ENCODE results near the gene PPP2R3B. TPM values are rescaled to one million over a fixed set of nuclear protein-coding genes. Genes with fewer than 3 reads are reported as not detected.
A peak's percentile ranks its signal among the peaks of the same experiment; 100 is the strongest.
"Not testable (repeated sequence)": the region's sequence is repeated elsewhere in the genome, so short reads cannot be mapped to it uniquely, and the experiment has no call there.

PPP2R3B gene, protein sequence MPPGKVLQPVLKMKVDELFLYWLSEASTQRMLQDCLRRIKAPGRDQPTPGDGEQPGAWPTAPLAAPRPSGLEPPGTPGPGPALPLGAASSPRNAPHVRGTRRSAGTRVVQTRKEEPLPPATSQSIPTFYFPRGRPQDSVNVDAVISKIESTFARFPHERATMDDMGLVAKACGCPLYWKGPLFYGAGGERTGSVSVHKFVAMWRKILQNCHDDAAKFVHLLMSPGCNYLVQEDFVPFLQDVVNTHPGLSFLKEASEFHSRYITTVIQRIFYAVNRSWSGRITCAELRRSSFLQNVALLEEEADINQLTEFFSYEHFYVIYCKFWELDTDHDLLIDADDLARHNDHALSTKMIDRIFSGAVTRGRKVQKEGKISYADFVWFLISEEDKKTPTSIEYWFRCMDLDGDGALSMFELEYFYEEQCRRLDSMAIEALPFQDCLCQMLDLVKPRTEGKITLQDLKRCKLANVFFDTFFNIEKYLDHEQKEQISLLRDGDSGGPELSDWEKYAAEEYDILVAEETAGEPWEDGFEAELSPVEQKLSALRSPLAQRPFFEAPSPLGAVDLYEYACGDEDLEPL
- total RNA-seq (2014; rRNA removed; shearing (Covaris generic)) = 6.7 and 7.7 TPM in 2 replicates

DNA sequence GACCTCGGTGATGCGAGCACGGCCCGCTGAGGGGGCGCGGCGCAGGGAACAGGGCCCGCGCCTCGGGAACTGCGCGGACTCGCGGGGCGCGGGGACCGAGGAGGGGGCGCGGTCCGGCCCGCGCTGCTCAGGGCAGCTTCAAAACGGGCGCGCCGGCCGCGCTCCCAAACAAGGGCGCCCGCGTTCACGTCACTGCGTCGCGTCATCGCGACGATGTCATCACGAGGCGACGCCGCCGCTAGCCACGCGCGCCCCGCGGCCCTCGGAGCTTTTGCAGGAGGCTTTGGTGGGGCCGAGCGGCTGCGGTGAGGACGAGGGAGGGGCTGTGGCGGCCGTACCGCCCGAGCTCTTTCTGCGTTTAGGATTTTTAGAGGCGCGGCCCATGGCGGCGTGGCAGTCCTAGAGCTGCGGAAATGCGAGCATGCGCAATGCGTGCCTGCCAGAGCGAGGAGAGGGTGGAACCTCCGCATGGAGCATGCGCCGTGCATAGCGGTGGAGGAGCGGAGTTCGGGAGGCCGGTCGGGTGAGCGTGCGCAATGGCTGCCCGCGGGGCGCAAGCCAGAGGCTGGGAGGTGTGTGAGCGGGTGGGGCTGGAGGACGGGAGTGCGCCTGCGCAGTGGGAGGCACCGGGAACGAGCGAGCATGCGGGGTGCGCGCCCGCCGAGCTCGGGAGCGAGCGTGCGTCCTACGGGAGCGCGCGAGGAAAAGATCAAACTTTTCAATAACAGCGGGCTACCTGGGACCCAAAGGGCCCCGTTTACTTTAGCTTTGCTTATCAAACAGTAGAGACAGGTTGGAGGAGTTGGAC, at the start of gene PPP2R3B:
TSS of gene PPP2R3B (minus strand) at position 140 of the 808 bp plus-strand sequence. CDS start 216 bp downstream, outside the sequence.
- peak; percentile 92 for DNase-seq (ENCODE audit: low read depth)

DNA sequence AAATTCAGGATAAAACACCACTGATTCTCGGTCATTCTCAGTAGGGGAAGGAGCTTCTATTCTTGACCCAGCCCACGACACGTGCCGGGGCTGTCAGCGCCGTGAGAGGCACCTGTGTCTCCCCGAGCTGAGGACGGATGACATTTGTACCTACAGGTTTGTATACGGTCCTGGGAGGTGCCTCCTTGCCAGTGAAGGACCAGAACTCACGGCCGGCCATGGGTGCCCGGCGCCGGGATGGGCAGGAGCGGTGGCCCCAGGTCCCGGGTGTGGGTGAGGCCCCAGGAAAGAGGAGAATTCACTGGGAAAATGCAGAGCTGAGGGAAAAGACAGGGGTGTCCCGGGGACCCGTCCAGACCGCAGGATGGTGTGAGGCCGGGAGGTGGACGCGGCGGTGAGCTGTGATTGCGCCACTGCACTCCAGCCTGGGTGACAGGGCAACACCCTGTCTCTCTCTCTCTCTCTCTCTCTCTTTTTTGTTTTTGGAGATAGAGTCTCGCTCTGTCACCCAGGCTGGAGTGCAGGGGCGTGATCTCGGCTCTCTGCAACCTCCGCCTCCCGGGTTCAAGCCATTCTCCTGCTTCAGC, 48.9 kb upstream of the PPP2R3B start:
- no peak for DNase-seq (ENCODE audit: low read depth)

DNA sequence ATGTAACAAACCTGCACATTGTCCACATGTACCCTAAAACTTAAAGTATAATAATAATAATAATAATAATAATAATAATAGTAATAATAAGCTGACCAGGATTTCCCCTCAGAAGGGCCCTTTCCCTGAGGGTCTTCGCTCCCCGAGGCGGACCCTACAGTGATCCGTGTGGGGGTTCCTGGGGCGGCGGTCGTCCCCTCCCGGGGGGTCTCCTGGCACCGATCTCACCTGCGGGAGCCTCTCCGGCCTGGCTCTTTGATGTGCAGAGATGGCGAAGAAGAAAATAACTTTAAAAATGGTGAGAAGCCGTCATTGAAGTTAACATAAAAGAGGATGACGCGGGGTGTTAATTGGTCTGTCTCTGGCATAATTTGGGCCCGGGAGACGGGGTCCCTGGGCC, 48.2 kb upstream of the PPP2R3B start:
- no peak for DNase-seq (ENCODE audit: low read depth)

DNA sequence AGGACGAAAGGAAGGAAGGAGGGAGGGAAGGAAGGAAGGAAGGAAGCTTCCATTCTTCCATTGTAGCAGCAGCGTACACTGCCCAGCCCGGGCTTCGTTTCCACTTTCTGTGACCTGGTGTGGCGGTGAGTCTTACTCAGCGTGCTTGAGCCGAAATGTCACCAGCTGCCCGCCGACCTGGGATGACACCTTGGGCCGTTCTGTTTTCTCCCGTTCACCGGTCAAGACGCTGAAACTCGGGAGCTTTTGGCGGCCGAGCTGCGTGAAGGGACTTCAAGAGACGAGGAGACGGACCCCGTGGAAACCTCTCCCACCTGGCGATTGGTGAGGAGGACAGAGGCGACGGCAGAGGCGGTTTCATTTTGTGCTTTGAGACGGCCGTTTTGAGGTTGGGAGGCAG, 47.1 kb upstream of the PPP2R3B start:
- no peak for DNase-seq (ENCODE audit: low read depth)

DNA sequence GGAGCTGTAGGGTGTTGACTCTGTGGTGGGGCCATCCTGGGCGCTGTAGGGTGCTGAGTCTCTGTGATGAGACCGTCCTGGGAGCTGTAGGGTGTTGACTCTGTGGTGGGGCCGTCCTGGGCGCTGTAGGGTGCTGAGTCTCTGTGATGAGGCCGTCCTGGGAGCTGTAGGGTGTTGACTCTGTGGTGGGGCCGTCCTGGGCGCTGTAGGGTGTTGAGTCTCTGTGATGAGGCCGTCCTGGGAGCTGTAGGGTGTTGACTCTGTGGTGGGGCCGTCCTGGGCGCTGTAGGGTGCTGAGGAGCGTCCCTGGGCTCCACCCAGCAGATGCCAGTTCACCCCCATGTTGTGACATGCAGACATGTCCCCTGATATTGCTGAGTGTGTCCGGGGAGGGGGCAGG, 46.0 kb upstream of the PPP2R3B start:
- DNase-seq (ENCODE audit: low read depth) = not testable (repeated sequence)

DNA sequence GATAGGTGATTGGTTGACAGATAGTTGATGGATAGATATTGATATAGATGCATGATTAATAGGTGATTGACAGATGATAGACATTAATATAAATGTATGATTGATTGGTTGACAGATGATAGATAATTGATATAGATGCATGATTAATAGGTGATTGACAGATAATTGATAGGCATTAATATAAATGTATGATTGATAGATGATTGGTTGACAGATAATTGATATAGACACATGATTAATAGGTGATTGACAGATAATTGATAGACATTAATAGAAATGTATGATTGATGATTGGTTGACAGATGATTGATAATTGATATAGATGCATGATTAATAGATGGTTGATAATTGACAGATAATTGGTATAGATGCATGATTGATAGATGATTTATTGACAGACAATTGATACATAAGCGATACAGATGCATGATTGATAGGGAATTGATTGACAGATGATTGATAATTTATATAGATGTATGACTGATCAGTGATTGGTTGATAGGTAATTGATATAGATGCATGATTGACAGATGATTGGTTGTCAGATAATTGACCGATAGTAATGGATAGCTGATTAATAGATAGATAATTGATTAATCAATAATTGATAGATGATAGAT, 44.9 kb upstream of the PPP2R3B start:
- DNase-seq (ENCODE audit: low read depth) = no peak

DNA sequence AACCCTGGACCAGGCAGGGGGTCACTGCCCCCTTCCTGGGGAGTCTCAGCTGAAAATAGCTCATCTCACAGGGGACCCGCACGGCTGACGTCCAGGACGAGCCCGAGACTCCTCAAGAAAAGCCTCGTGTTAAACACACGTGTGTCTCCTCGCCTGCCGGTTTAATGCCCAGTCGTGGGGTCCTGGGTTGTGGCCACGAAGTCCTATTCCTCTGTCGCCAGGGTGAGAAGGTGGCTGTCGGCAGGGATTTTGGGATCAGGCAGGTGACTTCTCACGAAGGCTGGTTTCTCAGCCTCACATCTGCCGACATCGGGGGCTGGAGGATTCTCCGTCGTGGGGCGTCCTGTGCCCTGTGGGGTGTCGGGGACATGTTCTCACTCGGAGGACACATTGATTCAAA, 44.3 kb upstream of the PPP2R3B start:
- DNase-seq (ENCODE audit: low read depth) = no peak

DNA sequence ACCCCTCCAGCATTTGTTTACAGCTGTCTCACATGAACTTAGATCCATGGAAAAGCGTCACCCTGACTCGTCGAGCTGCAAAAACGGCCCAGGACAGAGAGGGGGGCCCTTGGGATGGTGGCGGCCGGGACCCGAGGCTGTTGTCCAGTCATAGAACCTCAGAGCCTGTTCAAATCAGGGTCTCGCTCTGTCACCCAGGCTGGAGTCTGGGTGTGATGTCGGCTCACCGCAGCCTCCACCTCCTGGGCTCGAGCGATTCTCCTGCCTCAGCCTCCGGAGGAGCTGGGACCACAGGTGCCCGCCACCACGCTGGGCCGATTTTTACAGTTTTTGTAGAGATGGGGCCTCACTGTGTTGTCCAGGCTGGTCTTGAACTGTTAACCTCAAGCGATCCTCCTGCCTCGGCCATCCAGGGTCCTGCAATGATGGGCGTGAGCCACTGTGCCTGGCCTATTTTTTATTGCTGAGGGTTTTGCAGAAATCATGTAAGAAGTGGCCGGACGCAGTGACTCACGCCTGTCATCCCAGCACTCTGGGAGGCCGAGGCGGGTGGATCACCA, 42.6 kb upstream of the PPP2R3B start:
- DNase-seq (ENCODE audit: low read depth) = no peak

DNA sequence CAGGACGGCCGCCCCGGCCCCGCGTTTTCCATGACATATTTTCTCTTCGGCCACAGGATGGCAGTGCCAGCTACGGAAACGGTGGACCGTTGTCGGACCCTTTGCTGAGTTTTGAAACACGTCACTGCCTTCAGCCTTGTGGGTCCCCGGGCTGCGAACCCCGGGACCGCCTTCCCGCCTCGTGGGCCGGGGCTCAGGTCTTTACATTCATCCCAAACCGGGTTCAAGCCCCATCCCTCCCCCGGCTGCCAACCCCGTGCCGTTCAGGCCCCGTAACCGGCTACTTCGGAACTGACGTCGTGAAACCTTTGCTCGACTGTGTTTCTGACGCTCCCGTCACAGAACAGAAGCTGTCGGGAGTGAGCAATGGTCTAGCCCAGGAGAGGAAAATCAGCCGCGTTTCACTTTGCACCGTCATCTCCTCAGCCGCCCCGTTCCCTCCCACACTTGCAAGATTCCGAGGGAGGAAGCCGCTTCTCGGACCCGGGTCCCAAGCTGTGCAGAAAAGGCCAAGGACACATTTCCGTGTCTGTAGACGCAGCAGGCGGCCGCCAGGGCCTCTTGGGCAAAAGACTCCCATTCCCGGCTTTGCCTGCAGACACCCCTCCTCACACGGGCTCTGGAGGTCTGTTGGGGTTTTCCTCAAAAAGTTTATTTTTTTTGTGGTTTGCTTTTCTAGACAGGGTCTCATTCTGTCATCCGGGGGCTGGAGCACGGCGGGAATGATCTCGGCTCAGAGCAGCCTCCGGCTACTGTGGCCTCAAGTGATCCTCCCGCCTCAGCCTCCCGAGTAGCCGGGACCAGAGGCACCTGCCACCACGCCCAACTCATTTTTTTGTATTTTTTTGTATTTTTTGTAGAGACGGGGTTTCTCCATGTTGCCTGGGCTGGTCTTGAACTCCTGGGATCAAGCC, 41.4 kb upstream of the PPP2R3B start:
- DNase-seq (ENCODE audit: low read depth) = peak; percentile 20

DNA sequence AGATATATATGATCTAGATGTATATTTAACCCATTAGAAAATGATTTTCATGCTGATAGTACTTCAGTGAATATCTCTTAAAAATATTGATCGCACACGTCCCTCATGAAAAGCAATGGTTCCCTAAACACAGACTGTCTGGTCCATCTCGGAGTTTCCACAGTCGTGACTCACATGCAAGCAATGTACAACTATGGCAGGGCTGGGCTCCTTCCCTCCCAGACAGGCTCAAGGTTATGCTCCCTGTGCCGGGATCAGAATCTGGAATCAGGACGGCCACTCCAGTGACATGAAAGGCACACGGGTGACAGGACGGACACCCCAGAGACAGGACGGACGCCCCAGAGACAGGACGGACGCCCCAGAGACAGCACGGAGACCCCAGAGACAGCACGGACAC, 40.2 kb upstream of the PPP2R3B start:
- DNase-seq (ENCODE audit: low read depth) = peak; percentile 28

DNA sequence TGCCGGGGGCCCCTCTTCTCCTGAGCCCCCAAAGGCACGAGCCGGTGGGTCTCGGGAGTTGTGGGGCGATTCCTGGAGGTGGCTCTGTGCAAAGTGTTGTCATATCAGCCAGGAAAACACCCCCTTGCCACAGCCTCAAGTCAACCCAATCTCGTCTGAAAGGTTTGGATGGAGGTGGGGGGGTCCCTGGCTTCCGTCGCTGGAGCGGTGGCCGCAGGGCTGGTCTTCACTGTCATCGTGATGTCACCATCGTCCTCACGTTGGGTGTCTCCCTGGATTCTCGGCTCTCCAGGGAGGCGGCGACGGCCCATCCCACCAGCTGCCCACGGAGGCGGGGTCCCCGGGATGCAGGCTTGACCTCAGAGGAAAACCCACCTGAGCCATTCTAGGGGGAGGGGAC, 38.3 kb upstream of the PPP2R3B start:
- no peak for DNase-seq (ENCODE audit: low read depth)

DNA sequence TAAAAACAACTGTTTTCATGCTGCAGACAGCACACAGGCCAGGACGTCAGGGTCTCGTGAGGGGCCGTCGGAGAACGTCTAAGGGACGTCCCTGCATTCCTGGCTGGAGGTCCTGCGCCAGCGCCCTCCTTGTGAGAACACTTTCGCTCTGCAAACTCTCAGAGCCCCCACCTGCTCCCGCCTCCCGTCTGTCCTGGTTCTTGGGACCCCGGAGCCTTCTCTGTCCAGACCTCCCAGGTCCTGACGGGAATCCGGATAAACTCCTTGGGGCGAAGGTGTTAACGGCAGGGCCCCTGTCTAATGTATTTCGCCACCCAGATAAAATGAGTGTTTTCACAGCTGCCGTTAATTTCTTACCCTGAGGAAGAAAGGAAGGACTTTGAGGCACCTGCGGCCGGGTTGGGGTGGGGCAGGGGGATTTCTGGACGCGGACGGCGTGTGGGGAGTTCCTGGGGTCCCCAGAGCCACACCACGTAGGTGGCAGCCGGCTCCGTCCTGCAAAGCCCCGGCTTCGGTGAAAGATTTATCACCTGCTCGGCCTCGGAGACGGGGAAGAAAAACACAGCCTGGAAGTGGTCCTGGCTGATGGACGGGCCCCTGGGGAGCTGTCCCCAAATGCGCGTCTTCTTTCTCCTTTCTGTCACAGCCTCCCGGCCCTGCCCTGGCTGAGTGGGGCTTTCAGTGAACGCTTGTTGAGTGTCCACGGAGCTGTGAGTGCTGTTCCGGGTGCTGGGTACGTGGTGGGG, 35.1 kb upstream of the PPP2R3B start:
- no peak for DNase-seq (ENCODE audit: low read depth)

DNA sequence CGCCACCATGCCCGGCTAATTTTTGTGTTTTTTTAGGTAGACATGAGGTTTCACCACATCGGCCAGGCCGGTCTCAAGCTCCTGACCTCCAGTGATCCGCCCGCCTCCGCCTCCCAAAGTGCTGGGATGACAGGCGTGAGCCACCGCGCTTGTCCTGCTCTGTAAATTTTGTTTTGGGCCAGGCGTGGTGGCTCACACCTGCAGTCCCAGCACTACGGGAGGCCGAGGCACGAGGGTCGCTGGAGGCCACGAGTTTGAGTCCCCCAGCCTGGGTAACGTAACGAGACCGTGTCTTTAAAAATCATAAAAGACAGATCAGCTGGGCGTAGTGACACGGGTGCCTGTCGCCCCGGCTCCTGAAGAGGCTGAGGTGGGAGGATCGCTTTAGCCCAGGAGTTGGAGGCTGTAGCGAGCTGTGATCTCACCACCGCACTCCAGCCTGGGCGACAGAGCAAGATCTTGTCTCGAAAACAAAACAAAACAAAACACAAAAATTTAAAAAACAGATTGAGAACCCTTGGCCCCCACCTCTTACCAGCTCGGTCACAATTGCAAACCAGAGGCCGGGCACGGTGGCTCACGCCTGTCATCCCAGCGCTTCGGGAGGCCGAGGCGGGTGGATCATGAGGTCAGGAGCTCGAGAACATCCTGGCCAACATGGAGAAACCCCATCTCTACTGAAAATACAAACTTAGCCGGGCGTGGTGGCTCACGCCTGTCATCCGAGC, 34.0 kb upstream of the PPP2R3B start:
- no peak for DNase-seq (ENCODE audit: low read depth)

DNA sequence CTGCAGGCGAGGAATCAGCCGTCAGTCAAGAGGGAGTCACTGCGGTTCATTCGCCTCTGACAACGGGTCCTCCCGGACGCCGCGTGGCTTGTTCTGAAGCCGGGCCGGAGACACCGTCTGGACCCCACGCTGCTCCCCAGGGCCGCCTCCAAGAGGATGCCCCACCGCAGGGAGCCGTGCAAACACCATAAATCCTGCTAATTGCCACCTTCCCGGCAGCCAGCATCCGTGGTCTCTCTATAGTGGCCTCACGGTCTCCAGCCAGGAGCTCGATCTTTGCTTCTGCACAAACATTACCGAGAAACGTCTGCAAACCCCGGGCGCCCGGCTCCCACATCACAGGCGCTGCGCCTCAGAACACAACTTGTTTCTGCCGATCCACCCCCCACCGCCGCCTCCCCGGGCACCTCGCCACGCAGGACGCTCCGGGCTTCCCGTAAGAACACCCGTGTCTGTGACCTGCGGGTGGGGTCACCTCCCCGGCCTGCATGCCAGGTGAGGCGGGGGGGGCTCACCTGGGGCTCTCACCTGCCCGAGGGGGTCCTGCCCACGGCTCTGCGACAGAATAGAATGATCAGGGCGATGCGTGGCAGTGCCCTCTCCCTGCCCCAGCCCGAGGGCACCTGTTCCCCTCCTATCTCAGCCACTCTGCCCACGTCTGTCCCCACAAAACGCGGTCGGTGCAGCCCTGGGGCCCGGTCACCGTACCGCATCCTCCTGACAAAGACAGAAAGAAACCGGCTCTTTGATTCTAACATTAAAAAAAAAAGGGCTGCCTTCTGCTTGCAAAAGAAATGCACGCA, 32.4 kb upstream of the PPP2R3B start:
- DNase-seq (ENCODE audit: low read depth) = no peak

DNA sequence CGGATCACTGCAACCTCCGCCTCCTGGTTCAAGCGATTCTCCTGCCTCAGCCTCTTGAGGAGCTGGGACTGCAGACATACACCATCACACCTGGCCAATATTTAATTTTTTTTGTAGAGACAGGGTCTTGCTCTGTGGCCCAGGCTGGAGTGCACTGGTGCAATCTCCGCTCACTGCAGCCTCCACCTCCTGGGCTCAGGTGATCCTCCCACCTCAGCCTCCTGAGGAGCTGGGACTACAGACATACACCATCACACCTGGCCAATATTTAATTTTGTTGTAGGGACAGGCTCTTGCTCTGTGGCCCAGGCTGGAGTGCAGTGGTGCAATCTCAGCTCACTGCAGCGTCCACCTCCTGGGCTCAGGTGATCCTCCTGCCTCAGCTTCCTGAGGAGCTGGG, 28.8 kb upstream of the PPP2R3B start:
- DNase-seq (ENCODE audit: low read depth) = not testable (repeated sequence)

DNA sequence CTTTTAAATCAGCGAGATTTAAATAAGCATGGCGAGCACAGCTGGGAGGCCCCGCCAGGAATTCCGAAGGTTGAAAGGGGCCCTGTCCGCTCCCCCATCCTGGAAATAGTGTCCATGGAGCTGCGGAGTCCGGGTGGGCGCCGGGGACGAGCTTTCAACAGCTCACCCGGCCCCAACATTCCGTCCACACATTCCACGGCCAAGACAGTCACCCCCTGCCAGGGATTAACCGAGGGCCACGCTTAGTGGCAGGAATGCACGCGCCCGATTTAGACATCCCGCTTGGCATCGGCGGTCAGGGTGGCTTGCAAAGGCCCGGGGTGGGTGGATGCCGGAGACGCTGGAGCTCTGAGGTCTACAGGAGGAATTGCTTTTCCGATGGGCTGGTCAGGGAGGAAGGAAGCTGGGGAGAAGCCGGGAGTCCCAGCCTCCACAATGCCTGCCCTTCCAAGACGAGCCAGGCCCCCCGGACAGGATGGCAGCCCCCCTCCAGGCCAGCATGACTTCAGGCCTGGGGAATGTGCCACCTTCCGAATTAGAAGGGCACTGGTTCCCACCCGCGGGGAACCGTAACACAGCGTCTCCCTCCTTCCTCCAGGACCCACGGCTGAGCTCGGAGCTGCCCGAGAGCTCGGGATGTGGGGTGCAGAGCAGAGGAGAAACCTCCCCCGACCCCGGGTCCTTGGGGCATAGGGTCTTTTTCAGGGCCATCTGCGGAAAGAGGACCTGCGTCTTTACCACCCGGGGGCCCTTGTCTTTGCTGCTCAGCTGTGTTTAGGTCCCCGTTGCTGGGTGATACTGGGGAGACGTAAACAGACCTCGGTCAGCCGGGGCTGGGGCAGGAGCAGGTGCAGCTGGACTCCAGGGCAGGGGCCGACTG, 26.9 kb upstream of the PPP2R3B start:
- DNase-seq (ENCODE audit: low read depth) = no peak

DNA sequence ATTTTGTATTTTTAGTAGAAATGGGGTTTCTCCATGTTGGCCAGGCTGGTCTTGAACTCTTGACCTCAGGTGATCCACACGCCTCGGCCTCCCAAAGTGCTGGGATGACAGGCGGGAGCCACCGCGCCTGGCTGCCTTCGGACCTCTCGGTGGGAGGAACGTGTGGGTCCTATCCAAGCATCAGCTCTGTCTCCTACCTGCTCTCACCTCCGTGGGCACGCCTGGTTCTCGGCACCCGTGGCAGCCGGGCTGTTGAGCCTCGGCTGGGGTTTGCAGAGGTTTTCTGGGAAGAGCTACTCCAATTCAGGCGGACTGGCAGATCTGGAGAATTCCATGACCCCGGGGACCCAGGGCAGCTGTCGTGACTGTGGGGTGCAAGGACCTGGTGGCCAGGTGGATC, 23.6 kb upstream of the PPP2R3B start:
- DNase-seq (ENCODE audit: low read depth) = no peak
